ENCODE measurements around the gene PITPNM1.
"Not testable (repeated sequence)": the region's sequence is repeated elsewhere in the genome, so short reads cannot be mapped to it uniquely, and the experiment has no call there.

The PITPNM1 gene

GRCh38 chr11:67522844-67523555 is 17.8 kb upstream of the PITPNM1 start, which contains the start of gene CABP2:
TSS of gene CABP2 (minus strand) at chr11:67523446. CDS start at chr11:67523326, 120 bp downstream.
- no peak for DNase-seq

- no peak for DNase-seq
Measured at GRCh38 chr11:67522338-67522737, 17.2 kb upstream of the PITPNM1 start.

GRCh38 chr11:67521924-67522323 is 16.8 kb upstream of the PITPNM1 start:
- no peak for DNase-seq

GRCh38 chr11:67520856-67521824 is 16.0 kb upstream of the PITPNM1 start:
- no peak for DNase-seq

- no peak for DNase-seq
Measured at GRCh38 chr11:67519726-67520125, 14.6 kb upstream of the PITPNM1 start.

- DNase-seq, result no peak
Measured at GRCh38 chr11:67517784-67518552, 12.8 kb upstream of the PITPNM1 start.

- DNase-seq, result no peak
Measured at GRCh38 chr11:67516806-67517205, 11.6 kb upstream of the PITPNM1 start.

- DNase-seq, result no peak
Measured at GRCh38 chr11:67514116-67514515, 9.0 kb upstream of the PITPNM1 start.

GRCh38 chr11:67511558-67511957 is 6.4 kb upstream of the PITPNM1 start:
- not testable (repeated sequence) for DNase-seq

- DNase-seq, result no peak
Measured at GRCh38 chr11:67510023-67510345, 4.8 kb upstream of the PITPNM1 start.

GRCh38 chr11:67508486-67509121 is 3.4 kb upstream of the PITPNM1 start:
- DNase-seq, result peak; percentile 98

GRCh38 chr11:67507864-67508485 is 2.8 kb upstream of the PITPNM1 start, which contains the start of gene CDK2AP2:
TSS of gene CDK2AP2 (minus strand) at chr11:67508162. CDS start at chr11:67508082, 80 bp downstream.
- peak; percentile 98 for DNase-seq

GRCh38 chr11:67507242-67507863 is 2.2 kb upstream of the PITPNM1 start:
- DNase-seq, result no peak

- DNase-seq, result no peak
Measured at GRCh38 chr11:67506426-67507051, 1.4 kb upstream of the PITPNM1 start.

GRCh38 chr11:67505605-67506396 is 638 bp upstream of the PITPNM1 start:
- DNase-seq, result peak; percentile 94

GRCh38 chr11:67504005-67504949 is 886 bp downstream of the PITPNM1 start:
- peak; percentile 56 for DNase-seq

GRCh38 chr11:67503119-67504004 is 1.8 kb downstream of the PITPNM1 start:
- no peak for DNase-seq
